GM19397 (cell line): ENCODE data around the gene KRT78.
"Not testable (repeated sequence)": the region's sequence is repeated elsewhere in the genome, so short reads cannot be mapped to it uniquely, and the experiment has no call there.

Experiments
- ATAC-seq: cut with Tn5 transposase; IDR thresholded peaks from one replicate; pipeline ENCODE4 v1.9.1; 2021; ENCODE audit warnings: mild to moderate bottlenecking, moderate library complexity; ENCODE audit not compliant: unreplicated experiment

Gene KRT78

DNA sequence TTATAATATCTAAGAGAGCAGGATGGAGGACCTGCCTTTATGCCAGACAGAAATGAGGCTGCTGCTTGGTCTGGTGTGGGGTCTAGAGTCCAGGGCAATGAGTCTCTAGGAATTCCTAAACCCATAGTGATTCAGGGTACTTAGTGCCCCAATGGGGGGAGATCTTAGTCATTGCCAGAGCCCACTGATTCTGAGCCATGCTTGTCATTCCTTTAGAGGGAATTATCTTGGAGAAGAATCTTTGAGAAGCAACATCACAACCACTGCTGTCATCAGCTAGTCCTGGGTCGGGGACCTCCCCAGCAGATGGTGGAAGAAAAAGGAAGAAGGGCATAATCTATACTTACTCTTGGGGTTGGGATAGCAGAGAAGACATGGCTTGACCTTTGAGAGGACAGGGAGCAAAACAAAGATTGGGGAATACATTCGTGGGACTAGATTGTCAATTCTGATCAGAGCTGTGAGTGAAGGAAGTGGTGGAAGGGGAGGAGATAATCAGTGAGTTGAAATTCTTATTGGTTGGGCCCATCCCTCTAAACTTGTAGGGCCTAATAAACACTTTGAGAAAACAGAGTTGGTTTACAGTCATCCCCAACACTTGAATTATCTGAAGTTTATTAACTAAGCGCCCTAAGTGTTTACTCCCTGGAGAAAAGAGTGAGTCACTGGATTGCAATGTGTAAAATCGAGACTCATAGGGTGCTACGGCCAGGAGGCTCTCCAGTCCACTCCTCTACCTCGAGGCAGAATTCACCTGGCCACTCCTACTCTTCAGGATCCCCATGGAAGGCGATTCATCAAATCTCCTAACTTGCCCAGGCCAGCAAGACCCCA lies 49.9 kb downstream of the KRT78 start:
- no peak for ATAC-seq

DNA sequence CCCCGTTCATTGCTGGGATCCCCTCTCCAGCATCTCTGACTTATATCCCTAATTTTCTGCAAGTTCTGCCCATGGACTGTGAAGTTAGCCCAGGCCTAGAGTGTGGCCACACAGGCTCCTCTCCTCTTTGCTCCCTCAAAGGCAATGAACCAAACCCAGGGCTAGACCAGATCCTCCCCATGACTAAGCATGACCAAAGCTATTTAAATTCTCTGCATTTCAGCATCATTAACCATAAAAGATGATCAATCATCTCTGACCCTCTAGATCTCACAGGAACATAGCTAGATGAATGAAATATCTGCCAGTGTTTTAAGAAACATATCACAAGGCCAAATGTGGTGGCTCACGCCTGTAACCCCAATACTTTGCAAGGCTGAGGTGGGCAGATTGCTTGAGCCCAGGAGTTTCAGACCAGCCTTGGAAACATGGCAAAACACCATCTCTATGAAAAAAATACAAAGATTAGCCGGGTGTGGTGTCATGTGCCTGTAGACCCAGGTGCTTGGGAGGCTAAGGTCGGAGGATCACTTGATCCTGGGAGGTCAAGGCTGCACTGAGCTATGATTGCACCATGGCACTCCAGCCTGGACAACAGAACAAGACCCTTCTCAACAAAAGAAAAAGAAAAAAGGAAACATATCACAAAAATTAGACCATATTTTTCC lies 50.7 kb downstream of the KRT78 start:
- ATAC-seq = no peak

- ATAC-seq = no peak
Observed at GRCh38 chr12:52797529-52797894, 51.3 kb downstream of the KRT78 start.

DNA sequence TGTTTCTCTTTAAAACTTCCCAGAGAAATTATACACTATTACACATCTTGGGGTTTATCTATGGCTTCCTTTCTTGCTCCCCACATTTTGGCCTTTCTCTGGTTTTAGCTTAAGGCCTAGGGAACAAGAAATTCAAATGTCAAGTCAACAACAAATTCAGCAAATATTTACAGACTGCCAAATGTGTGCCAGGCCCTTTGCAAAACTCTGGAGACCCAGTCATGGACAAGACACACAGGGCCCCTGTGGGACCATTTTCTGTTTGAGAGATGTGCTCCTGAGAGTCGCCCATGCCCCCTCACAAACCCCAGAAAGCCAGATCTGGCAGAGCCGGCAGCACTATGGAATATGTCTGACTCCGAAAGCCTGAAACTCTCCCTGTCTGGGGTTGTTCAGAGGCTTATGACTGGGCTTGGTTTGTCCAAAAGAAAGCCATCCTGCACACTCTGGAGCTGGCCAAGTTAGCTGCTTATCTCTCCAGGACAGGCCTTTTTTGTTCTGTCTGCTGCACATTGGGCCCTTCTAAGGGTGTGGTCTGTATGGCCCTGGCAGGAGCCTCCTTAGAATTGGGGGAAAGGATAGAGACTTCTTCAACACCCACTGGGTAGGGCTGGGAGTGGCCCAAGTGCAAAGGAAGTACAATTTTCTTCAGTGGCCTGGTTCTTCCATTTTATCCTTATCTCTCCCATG lies 51.8 kb downstream of the KRT78 start:
- ATAC-seq = no peak

GRCh38 chr12:52796429-52796794 lies 52.4 kb downstream of the KRT78 start:
- ATAC-seq = no peak

- ATAC-seq = no peak
Observed at GRCh38 chr12:52795694-52796428, 52.9 kb downstream of the KRT78 start, which contains the start of gene KRT3. Gene KRT3, minus strand, starts transcription at chr12:52796117. Its CDS starts 75 bp downstream, at chr12:52796042.

DNA sequence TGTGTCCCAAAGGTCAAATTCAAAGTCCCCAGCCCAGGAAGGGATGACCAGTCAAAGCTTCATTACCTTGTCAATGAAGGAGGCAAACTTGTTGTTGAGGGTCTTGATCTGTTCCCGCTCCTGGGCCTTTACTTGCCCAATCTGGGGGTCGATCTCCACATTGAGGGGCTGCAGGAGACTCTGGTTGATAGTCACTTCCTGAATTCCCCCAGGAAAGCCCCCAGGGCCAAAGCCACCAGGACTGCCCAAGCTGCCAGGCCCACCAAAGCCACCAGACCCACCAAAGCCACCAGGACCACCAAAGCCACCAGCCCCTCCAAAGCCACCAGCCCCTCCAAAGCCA lies 53.5 kb downstream of the KRT78 start:
- not testable (repeated sequence) for ATAC-seq

GRCh38 chr12:52794479-52795331 lies 54.1 kb downstream of the KRT78 start:
- no peak for ATAC-seq

- no peak for ATAC-seq
Observed at GRCh38 chr12:52792185-52793029, 56.4 kb downstream of the KRT78 start.

GRCh38 chr12:52791271-52792184 lies 57.3 kb downstream of the KRT78 start:
- ATAC-seq = no peak

- ATAC-seq = no peak
Observed at GRCh38 chr12:52790427-52791270, 58.1 kb downstream of the KRT78 start.

- ATAC-seq = no peak
Observed at GRCh38 chr12:52789637-52790426, 59.0 kb downstream of the KRT78 start.

- no peak for ATAC-seq
Observed at GRCh38 chr12:52788876-52789636, 59.7 kb downstream of the KRT78 start.

GRCh38 chr12:52788192-52788875 lies 60.5 kb downstream of the KRT78 start:
- ATAC-seq = no peak
